HT-29 (cell line): Measurements from ENCODE around the gene GPR61. TPM values are rescaled to one million over a fixed set of nuclear protein-coding genes. Genes with fewer than 3 reads are reported as not detected.

Source experiments
- DNase-seq: peaks from one replicate; pipeline ENCODE4 v3.0.0-alpha.2; 2015; ENCODE audit warnings: low spot score
- total RNA-seq: library from RNA; depleted of rRNA; stranded (reverse); fragments of >200 nt; shearing (Covaris generic); gene quantifications from 2 replicates; pipeline ENCODE4 v1.2.3, GENCODE V29; 2014

The GPR61 gene
- total RNA-seq, 1 experiment from 2014 or later = not detected

DNA sequence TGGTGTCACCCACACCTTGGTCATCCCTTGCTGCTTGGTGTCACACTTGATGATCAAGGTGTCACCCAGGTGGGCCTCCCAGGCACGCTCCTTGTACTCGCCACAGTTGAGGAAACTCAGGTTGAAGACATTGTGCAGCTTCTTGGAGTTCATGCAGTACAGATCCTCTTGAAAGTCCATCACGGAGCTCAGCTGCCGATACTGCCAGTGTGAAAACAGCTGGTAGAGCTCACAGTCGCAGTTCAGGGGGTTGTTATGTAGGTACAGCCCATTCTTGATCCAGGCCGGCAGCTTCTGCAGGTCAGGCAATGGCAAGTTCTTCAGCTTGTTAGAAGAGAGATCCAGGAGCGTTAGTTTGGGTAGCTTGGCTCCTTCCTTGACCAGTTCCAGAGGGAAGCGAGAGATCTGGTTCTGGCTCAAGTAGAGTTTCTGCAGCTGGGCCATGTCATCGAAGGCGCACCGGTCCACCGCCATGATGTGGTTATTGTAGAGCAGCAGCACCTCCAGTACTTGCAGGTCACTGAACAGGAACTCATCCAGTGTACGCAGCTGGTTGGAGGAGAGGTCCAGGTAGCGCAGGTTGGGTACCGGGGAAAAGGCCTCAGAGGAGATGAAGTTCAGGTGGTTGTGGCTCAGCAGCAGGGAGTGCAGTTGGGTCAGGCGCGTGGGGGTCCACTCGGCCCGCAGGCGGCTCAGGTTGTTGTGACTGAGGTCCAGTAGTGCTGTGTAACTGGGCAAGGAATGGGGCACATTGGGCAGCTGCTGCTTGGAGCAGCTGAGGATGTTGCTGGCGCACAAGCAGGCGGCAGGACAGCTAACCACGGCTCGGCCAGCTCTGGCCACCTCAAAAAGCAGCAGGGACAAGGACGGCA is 31.4 kb upstream of the GPR61 start:
- no peak for DNase-seq

DNA sequence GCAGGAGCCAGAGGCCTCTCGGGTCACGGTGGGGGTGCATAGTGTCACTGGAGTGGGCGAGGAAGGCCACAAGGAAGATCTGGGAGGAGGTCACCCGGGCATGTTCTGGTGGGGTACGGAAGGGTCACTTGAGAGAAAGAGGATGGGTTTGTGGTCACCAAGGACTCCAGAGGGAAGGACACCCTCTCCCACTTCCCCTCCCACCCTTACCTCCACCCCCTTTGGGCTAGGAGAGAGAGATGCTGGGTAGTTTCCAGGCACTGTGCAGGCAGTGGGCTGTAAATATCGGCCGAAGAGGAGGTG is 30.8 kb upstream of the GPR61 start:
- DNase-seq = no peak

GRCh38 chr1:109509176-109510134 is 30.2 kb upstream of the GPR61 start, which contains the start of gene AMIGO1:
AMIGO1 (minus strand) TSS chr1:109509727; CDS start chr1:109508912, 815 bp downstream.
- peak; percentile 31 for DNase-seq

DNA sequence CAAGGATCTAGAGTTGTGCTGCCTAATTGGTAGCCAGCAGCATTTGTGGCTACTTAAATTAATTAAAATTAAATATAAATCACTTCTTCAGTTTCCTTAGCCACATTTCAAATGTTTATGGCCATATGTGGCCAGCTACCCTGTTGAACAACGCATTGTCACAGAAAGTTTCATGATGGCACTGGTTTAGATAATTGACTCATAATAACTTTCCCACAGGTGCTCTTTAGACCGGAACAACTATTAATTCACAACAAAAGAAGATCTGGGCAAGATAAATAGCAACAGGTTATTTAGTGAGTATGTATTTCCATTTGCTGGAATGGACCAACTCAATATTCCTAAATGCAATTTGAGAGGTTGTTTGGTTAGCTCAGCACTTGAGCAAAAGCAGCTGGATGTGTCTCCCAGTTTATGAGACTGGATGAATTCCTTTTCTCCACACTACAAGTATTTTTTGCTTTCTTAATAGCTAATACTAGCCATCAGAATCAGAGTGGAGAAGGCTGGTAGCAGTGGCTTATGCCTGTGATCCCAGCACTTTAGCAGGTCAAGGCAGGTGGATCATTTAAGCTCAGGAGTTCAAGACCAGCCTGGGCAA is 26.5 kb upstream of the GPR61 start:
- DNase-seq = no peak

GRCh38 chr1:109514846-109515245 is 24.8 kb upstream of the GPR61 start:
- DNase-seq = no peak

- peak; percentile 75 for DNase-seq
Measured at GRCh38 chr1:109516872-109517271, 22.8 kb upstream of the GPR61 start.

DNA sequence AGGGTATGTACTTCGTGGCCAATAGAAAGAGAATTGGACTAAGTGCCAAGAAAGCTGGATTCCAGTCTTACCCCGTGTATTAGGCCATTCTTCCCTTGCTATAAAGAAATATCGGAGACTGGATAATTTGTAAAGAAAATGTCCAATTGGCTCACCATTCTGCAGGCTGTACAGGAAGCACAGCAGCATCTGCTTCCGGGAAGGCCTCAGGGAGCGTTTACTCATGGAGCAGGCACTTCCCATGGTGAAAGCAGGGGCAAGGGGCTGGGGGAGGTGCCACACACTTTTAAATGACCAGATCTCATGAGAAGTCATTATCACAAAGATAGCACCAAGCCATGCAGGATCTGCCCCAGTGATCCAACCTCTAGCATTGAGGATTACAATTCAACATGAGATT is 22.3 kb upstream of the GPR61 start:
- no peak for DNase-seq

DNA sequence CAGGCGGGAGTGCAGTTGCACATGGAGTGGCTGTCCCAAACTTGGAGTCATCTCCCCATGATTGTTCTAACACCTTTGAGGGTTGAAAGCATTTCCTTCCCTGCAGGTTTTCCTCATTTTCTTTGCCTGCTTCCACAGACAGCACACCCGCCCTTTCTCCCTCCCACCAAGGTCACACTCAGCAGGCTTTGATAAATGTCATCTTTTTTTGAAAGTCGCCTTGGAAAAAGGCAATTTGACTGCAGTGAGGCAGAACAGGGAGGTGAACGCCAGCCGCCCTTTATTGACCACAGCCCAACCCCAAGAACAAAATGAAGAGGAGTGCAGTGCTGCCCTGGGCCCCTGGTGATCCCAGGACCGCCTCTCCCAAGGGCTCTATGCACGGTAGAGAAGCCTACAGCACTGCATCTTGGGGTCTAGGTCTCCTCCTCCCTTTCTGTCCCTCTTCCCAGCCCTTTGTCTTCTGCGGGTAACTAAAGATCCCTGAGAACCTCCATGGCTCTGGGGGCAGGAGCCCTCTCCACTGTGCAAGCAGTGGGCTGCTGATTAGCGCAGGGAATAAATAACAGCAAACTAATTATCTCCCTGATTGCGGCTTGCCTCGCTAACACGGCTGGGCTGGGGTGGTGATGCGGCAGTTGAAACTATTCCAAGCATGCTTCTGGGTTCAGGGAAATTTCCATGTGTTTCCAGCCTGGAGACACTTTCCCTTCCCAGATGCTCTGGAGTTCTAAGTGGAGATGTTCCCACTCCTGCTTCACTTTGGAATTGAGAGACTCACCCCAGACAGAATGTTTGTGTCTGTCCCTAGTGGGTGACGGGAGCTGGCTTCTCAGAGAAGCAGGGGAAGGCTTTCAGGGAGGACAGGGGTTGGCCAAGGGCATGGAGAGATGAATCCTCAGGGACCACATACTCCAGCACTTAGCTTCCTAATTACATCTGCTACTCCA is 18.4 kb upstream of the GPR61 start:
- no peak for DNase-seq

DNA sequence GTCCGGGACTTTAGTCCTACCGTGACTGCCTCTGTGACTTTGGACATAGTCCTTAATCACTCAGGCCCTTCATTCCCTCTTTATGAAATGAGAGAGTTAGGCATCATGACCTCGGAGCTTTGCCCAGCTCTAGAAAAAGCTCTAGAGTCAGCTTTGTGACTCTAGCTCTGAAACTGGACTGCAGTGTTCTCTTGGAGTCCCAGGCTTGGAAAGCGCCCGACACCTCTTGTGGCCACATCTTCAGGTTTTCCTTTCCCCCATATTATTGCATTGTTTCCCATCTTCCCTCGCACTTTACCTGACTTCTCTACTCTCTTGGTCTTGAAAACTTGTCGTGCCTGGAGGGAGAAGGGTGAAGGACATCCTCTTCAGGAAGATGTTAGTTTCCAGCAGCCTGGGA is 17.6 kb upstream of the GPR61 start:
- DNase-seq = no peak

- no peak for DNase-seq
Measured at GRCh38 chr1:109523706-109524105, 16.0 kb upstream of the GPR61 start.

GRCh38 chr1:109527098-109527811 is 12.4 kb upstream of the GPR61 start:
- DNase-seq = no peak

- DNase-seq = no peak
Measured at GRCh38 chr1:109527846-109528695, 11.6 kb upstream of the GPR61 start.

DNA sequence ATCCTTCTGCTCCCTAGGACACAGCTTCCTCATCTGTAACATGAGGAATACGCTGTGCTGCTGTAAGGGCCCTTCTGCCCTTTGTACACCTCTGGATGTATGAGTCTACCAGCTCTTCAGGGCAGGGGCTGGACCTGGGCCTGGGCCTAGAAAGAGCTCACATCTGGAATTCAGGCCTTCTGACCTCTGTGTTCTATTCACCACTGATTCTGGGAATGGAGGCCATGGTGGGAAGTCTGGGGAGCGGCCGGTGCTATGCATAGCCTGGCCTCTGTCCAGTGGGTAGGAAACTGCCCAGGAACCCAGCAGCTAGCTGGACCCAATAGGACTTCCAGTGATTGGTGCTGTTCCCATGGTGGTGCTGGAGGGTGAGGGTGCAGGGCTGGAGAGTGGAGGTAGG is 11.0 kb upstream of the GPR61 start:
- no peak for DNase-seq

GRCh38 chr1:109529881-109530456 is 9.7 kb upstream of the GPR61 start:
- DNase-seq = no peak

DNA sequence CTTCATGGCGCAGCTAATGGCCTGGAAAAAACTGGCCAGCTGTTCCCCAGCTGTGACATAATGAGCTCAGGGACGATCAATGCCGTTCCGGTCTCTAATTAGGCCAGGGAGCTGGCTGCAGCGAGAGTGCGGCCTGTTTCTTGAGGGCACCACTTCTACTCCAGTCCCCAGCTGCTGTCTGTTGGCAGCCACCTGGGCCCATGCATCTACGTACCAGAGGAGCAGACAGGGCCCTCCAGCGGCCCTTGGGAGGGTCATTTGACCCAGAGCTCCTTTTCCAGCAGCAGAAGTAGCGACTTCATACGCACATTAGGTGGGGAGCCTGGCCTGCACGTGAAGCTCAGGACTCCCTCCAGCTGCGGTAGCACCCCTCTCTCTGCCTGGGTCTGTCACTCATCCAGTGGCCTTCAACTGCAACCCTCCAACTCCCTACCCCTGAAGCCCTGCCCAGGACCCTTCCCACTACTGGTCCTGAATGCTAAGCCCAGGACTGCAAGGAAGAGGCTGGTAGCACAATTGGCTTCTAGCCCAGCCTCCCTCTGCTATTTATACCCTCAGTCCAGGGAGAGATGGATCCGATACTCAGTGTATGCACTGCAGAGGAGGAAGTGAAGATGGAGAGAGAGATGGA is 9.1 kb upstream of the GPR61 start:
- no peak for DNase-seq

- DNase-seq = no peak
Measured at GRCh38 chr1:109531380-109531779, 8.3 kb upstream of the GPR61 start.

DNA sequence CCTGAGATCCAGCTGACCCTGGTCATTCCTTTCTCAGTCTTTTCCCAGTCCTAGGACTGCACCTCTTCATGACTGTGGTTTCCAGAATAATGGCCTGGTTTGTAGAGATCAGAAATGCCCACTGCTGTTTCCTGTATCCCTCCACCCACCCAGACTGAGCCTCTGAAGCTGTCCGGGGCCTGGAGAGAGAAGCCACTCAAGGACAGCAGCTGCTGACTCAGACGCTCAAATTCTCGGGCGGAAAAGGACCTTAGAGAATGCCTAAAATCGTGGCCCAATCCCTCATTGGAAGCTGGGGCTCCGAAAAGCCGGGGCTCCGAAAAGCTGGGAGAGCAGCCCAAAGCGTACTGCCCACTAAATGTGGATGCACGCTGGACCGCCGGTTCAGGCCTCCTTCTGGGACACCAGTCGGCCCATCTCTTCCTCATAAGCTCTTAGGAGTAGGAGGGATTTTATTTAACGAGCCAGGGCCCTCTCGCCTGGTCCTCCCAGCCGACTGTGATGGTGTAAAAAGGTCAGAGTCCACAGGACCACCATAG is 7.8 kb upstream of the GPR61 start:
- no peak for DNase-seq
